GM23248 (cell line): ENCODE results near the gene ASB13.

ENCODE experiments used
- EZH2 ChIP-seq: fragments of 200-600 bp; sonication (generic); IDR thresholded peaks from 2 replicates; pipeline ENCODE4 v1.6.1; 2018; ENCODE audit warnings: antibody characterized with exemption, mild to moderate bottlenecking; ENCODE audit not compliant: insufficient read depth, poor library complexity, severe bottlenecking
- EZH2phosphoT487 ChIP-seq: fragments of 200-600 bp; sonication (generic); IDR thresholded peaks from 2 replicates; pipeline ENCODE4 v1.6.1; 2018; ENCODE audit warnings: antibody characterized with exemption, moderate library complexity, mild to moderate bottlenecking, low read depth; ENCODE audit not compliant: insufficient read depth

- TF ChIP-seq EZH2phosphoT487 (no peak), EZH2 (no peak)
Observed at GRCh38 chr10:5666841-5667630, 641 bp upstream of the ASB13 start.
